ENCODE data around the gene ERBB2. TPM values are rescaled to one million over a fixed set of nuclear protein-coding genes. Genes with fewer than 3 reads are reported as not detected.

The ERBB2 gene
- total and polyA plus RNA-seq, 2 of the 8 experiments (the other 6 are each of a cell fraction or from before 2014, with no cell fraction given), result 183 to 394 TPM

- H3K79me2 ChIP-seq (ENCODE audit: control insufficient read depth in 1 of 2, insufficient read depth in 2 of 2, low read length in 2 of 2), result peaks cover 13 to 37% of the 10 kb centered on the region in 2 experiments
- POLR2A ChIA-PET (ENCODE audit: partially characterized antibody), result interaction anchor here (0.7 to 38.1 kb wide), 10 partner anchors 10 to 55 kb away, joined by 3 to 708 read pairs (median 4); partner anchors contain the start of genes PGAP3, PNMT and TCAP
These were observed 3.1 kb upstream of the ERBB2 start for GRCh38 chr17:39696731-39697130.

More at GRCh38 chr17:39696731-39697130, 3.1 kb upstream of the ERBB2 start:
- no peak overlapping the region; a peak in 1 of 7 replicates for H3K9ac ChIP-seq (replicated peaks in 1 of 4; ENCODE audit: extremely low read depth in 1 of 4, low read depth in 3 of 4, low read length in 3 of 4)
- CTCF ChIA-PET (ENCODE audit: partially characterized antibody), result interaction anchor here (0.9 to 52.4 kb wide), 13 partner anchors 9 to 460 kb away, joined by 3 to 1885 read pairs (median 6); partner anchors contain the start of genes MIEN1, PNMT, PPP1R1B and STARD3
- peak overlapping the region; percentile 99; the same call in 1 of the 2 replicates for H2BK20ac ChIP-seq (ENCODE audit: low read length)
- peak overlapping the region; percentile 100; the same call in 1 of the 2 replicates for H2BK12ac ChIP-seq (ENCODE audit: low read depth, low read length)
- peak overlapping the region; percentile 98 for H2AK5ac ChIP-seq (ENCODE audit: low read depth, low read length)
- no peaks in the 10 kb centered on the region for H3K36me3 ChIP-seq (ENCODE audit: control insufficient read depth in 2 of 4, insufficient read depth in 4 of 4, low read length in 3 of 4)
- H4K20me1 ChIP-seq (replicated peaks in 1 of 2; ENCODE audit: control insufficient read depth in 1 of 2, insufficient read depth in 2 of 2, low read length in 2 of 2), result peaks cover 1 to 8% of the 10 kb centered on the region in 2 experiments
- H2AFZ ChIP-seq (ENCODE audit: low read length), result no peak overlapping the region
- H3K27me3 ChIP-seq (replicated peaks in 1 of 4; ENCODE audit: control insufficient read depth in 3 of 4, extremely low read depth in 1 of 4, insufficient read depth in 3 of 4, low read length in 3 of 4), result no peaks in the 10 kb centered on the region
- H3K4me1 ChIP-seq (replicated peaks in 1 of 4; ENCODE audit: control insufficient read depth in 3 of 4, insufficient read depth in 4 of 4, low read length in 3 of 4), result peaks cover 17 to 32% (median 24%) of the 10 kb centered on the region in 4 experiments
- H3K4ac ChIP-seq (replicated peaks; ENCODE audit: insufficient read length, low read depth, low read length), result peak overlapping the region; percentile 96
- FAIRE-seq (no peak), DNase-seq (ENCODE audit: low read depth in 1 of 2, low spot score in 2 of 2) (no peak)
- peak overlapping the region; percentile 20 to 65 for H3K4me2 ChIP-seq (ENCODE audit: insufficient read depth in 1 of 2, low read depth in 2 of 2, low read length in 2 of 2)
- TF ChIP-seq MAFK (IDR thresholded peaks at IDR 0.05; ENCODE audit: low read depth, low read length) (no peak), ZNF274 (IDR thresholded peaks at IDR 0.05; ENCODE audit: borderline replicate concordance, extremely low read depth, low read length) (no peak), CBX5 (IDR thresholded peaks at IDR 0.05; ENCODE audit: low read depth, low read length) (no peak), JUND (IDR thresholded peaks at IDR 0.05; ENCODE audit: low read length) (no peak), NANOG (IDR thresholded peaks at IDR 0.05; ENCODE audit: insufficient read depth, low read depth, low read length, poor library complexity, severe bottlenecking) (no peak)
- WGBS, 2 experiments (ENCODE audit: extremely low coverage in 1 of 2, insufficient coverage in 1 of 2, insufficient read length in 1 of 2, insufficient replicate concordance in 2 of 2, low coverage in 1 of 2, low lambda C conversion rate in 2 of 2, missing lambda C conversion rate in 1 of 2), result 64% methylated on average over 6 of the region's 6 CpGs; no CpG with 5 or more reads in 1 of the 2 experiments
- no peak overlapping the region for H4K8ac ChIP-seq (ENCODE audit: extremely low read depth, insufficient read depth, low read length)
- peak overlapping the region; percentile 41 for H4K5ac ChIP-seq (ENCODE audit: insufficient read length, low read depth, low read length)
- H3K4me3 ChIP-seq (ENCODE audit: extremely low read depth in 1 of 4, insufficient read depth in 2 of 4, low read depth in 3 of 4, low read length in 4 of 4), result peak overlapping the region in 1 of 4 experiments; percentile 33; a peak in 1 of 8 replicates
- peaks cover 13% of the 10 kb centered on the region for H3K23me2 ChIP-seq (ENCODE audit: low read depth, low read length)
- peak overlapping the region; percentile 79 for H2BK120ac ChIP-seq (replicated peaks; ENCODE audit: low read depth, low read length)
- H3K79me1 ChIP-seq (ENCODE audit: low read depth, low read length), result peaks cover 2% of the 10 kb centered on the region; the same call in 1 of the 2 replicates
- H3K14ac ChIP-seq (ENCODE audit: insufficient read length), result no peak overlapping the region
- H2BK15ac ChIP-seq (ENCODE audit: low read length), result peak overlapping the region; percentile 97; the same call in 1 of the 2 replicates
- H4K91ac ChIP-seq (replicated peaks; ENCODE audit: insufficient read length, low read length), result peak overlapping the region; percentile 98
- no peaks in the 10 kb centered on the region for H3K9me3 ChIP-seq (ENCODE audit: insufficient read depth in 2 of 2, low read depth in 1 of 2, low read length in 1 of 2)
- H3K27ac ChIP-seq (ENCODE audit: low read depth, low read length), result 0 out of 2 replicates have a peak overlapping the region, but pooled peaks have one; percentile 37
- peak overlapping the region; percentile 91 for H3K18ac ChIP-seq (ENCODE audit: extremely low read depth, low read length)
- H2BK5ac ChIP-seq (ENCODE audit: low read depth, low read length), result peak overlapping the region; percentile 98; the same call in 1 of the 2 replicates
- H3K23ac ChIP-seq (ENCODE audit: insufficient read length), result no peak overlapping the region
- H3K56ac ChIP-seq (replicated peaks; ENCODE audit: insufficient read length, low read depth, low read length), result no peak overlapping the region
